Measurements from ENCODE around the gene NUP133. TPM values are rescaled to one million over a fixed set of nuclear protein-coding genes. Genes with fewer than 3 reads are reported as not detected.

The NUP133 gene
- polyA plus RNA-seq, 3 donors: 9.0 to 12.8 (median 12.4) TPM

DNA sequence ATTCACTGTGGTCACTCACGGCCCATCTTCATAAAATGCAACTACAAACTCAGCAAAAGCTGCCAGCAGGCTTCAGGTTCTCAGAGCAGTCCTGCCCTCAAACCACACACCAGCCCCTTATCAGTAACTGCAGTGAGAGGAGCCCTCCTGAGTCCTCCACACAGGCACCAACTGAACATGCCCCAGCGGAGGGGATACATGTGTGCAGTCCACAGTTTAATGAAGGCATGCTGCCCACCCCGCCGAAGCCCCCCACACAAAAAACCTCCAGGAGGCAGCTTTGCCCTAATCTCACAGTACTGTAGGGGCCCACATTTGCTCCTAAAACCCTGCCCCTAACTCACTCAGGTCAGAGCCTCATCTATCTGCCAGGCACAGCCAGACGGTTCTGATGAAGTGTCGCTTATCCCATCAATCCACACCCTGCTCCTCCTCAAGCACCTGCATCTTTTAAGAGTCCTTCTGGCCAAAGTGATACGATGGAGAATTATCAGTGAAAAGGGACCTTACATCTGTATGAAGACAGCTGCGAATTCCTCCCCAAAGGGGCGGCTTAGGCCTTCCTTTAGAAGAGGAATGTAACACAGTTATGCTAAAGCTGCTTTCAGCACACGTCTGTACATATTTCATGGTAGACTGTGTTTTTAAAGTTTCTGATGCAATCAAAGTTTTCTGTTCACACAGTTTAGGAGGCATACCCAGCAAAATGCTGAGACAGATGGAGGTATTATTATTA lies 46.9 kb upstream of the NUP133 start:
- Histone ChIP-seq H3K27ac (ENCODE audit: low read depth in 1 of 2, low read length in 2 of 2) (no peak overlapping the region), H3K9ac (ENCODE audit: insufficient read depth, low read length, poor library complexity, severe bottlenecking) (no peak overlapping the region), H3K4me3 (replicated peaks in 1 of 3; ENCODE audit: low read depth in 2 of 3, low read length in 3 of 3) (no peak overlapping the region), H3K4me1 (ENCODE audit: control insufficient read depth in 1 of 2, insufficient read depth in 2 of 2, low read length in 2 of 2) (peaks cover 30 to 42% of the 10 kb centered on the region in 2 donors), H3K9me3 (replicated peaks in 1 of 2; ENCODE audit: control insufficient read depth in 1 of 2, insufficient read depth in 1 of 2, low read length in 2 of 2) (no peaks in the 10 kb centered on the region), H3K27me3 (ENCODE audit: control insufficient read depth in 2 of 2, insufficient read depth in 2 of 2, low read length in 2 of 2) (no peaks in the 10 kb centered on the region), H3K79me2 (ENCODE audit: insufficient read depth, low read length) (peaks cover 89% of the 10 kb centered on the region), H4K20me1 (ENCODE audit: insufficient read depth, low read length) (peaks cover 59% of the 10 kb centered on the region), H3K4me2 (replicated peaks; ENCODE audit: extremely low read depth, low read length, poor library complexity, severe bottlenecking) (no peak overlapping the region), H2AFZ (ENCODE audit: insufficient read depth, low read depth, low read length, poor library complexity, severe bottlenecking) (no peak overlapping the region), H3K36me3 (replicated peaks in 1 of 2; ENCODE audit: control insufficient read depth in 1 of 2, insufficient read depth in 2 of 2, low read length in 2 of 2) (no peaks in the 10 kb centered on the region)
- WGBS (ENCODE audit: insufficient coverage): 72% methylated on average over 6 of the region's 10 CpGs
- H3K36me3 Mint-ChIP-seq: peaks cover 1 to 16% of the 10 kb centered on the region in 2 donors
- TF ChIP-seq CTCF (IDR thresholded peaks at IDR 0.05): no peak
- no peaks in the 10 kb centered on the region for H3K9me3 Mint-ChIP-seq
- H3K27me3 Mint-ChIP-seq (ENCODE audit: low read depth in 3 of 3): no peaks in the 10 kb centered on the region
- intact Hi-C loops (cut with micrococcal nuclease): loop anchor here (5.0 to 10.0 kb wide), 2 partner anchors 50 to 72 kb away; partner anchors contain the start of genes TAF5L (in 2 of the 2), URB2 (in 2 of the 2) and NUP133 (in 1 of the 2)
- H3K4me3 Mint-ChIP-seq: no peak overlapping the region
- peak overlapping the region in 5 of 7 donors; percentile 41 to 66 (median 51) for H3K27ac Mint-ChIP-seq
- DNase-seq: no peak
- H3K4me1 Mint-ChIP-seq: peaks cover 56% of the 10 kb centered on the region

DNA sequence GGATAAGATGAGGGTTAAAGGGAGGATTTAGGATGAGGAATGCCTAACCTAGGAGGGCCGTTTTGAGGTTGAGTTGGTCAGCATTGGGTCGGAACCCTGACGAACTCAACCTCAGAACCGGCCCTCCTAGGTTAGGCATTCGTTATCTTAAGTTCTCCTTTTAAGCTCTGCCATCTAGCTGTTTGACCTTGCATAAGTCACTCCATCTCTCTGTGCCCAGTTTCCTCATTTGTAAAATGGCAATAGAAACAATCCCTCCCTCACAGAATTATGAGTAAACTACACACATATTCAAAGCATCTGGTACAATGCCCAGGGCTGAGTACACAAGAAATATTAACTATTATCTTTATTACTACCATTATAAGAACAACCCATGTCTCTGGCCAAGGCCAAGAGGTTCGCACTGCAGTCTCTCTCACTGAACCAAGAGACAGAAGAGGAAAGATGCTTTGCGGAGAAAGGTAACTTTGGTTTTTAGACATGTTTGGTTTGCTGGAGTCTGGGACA lies 45.5 kb upstream of the NUP133 start:
- H3K4me3 ChIP-seq (replicated peaks in 1 of 3; ENCODE audit: low read depth in 2 of 3, low read length in 3 of 3): no peak overlapping the region
- peaks cover 25 to 35% of the 10 kb centered on the region in 2 donors for H3K4me1 ChIP-seq (ENCODE audit: control insufficient read depth in 1 of 2, insufficient read depth in 2 of 2, low read length in 2 of 2)
- 71% methylated on average over 7 of the region's 7 CpGs for WGBS (ENCODE audit: insufficient coverage)
- no peaks in the 10 kb centered on the region for H3K9me3 ChIP-seq (replicated peaks in 1 of 2; ENCODE audit: control insufficient read depth in 1 of 2, insufficient read depth in 1 of 2, low read length in 2 of 2)
- Mint-ChIP-seq H3K4me3 (no peak overlapping the region), H3K4me1 (peaks cover 51% of the 10 kb centered on the region), H3K27me3 (ENCODE audit: low read depth in 3 of 3) (no peaks in the 10 kb centered on the region), H3K27ac (peak overlapping the region; percentile 4 to 81 (median 27)), H3K9me3 (no peaks in the 10 kb centered on the region), H3K36me3 (peaks cover 13 to 25% of the 10 kb centered on the region in 2 donors)
- H3K36me3 ChIP-seq (replicated peaks in 1 of 2; ENCODE audit: control insufficient read depth in 1 of 2, insufficient read depth in 2 of 2, low read length in 2 of 2): peaks cover 7 to 8% of the 10 kb centered on the region in 2 donors
- no peaks in the 10 kb centered on the region for H3K27me3 ChIP-seq (ENCODE audit: control insufficient read depth in 2 of 2, insufficient read depth in 2 of 2, low read length in 2 of 2)
- no peak overlapping the region for H3K9ac ChIP-seq (ENCODE audit: insufficient read depth, low read length, poor library complexity, severe bottlenecking)
- H3K27ac ChIP-seq (ENCODE audit: low read depth in 1 of 2, low read length in 2 of 2): peak overlapping the region in 1 of 2 donors; percentile 11
- no peak overlapping the region for H3K4me2 ChIP-seq (replicated peaks; ENCODE audit: extremely low read depth, low read length, poor library complexity, severe bottlenecking)
- no peak for TF ChIP-seq CTCF (IDR thresholded peaks at IDR 0.05)
- DNase-seq: peak in 2 of 3 donors; percentile 18 to 21
- H4K20me1 ChIP-seq (ENCODE audit: insufficient read depth, low read length): peaks cover 72% of the 10 kb centered on the region
- H2AFZ ChIP-seq (ENCODE audit: insufficient read depth, low read depth, low read length, poor library complexity, severe bottlenecking): no peak overlapping the region
- intact Hi-C loops (cut with micrococcal nuclease): loop anchor here in 1 of 2 donors (10.0 kb wide), 1 partner anchor 49 kb away; the partner anchor contains the start of gene NUP133
- peaks cover 93% of the 10 kb centered on the region for H3K79me2 ChIP-seq (ENCODE audit: insufficient read depth, low read length)
